ENCODE measurements around the gene ECSCR. TPM values are rescaled to one million over a fixed set of nuclear protein-coding genes. Genes with fewer than 3 reads are reported as not detected.

Gene ECSCR
- polyA plus RNA-seq, 1 donor: 21.6 TPM

GRCh38 chr5:139422307-139422893 is 40.1 kb downstream of the ECSCR start:
- no peak overlapping the region for H3K27ac ChIP-seq (ENCODE audit: low read length)
- no peaks in the 10 kb centered on the region for H3K27me3 ChIP-seq (ENCODE audit: control insufficient read depth, insufficient read depth, low read length)
- no peak overlapping the region for H3K4me3 ChIP-seq (ENCODE audit: low read length)
- WGBS (ENCODE audit: insufficient coverage, low lambda C conversion rate): 60% methylated on average over 1 of the region's 5 CpGs
- peaks cover 21% of the 10 kb centered on the region for H3K36me3 ChIP-seq (ENCODE audit: control insufficient read depth, insufficient read depth, low read length)
- DNase-seq: peak; percentile 48 to 68
- peaks cover 22% of the 10 kb centered on the region for H3K4me1 ChIP-seq (ENCODE audit: control insufficient read depth, insufficient read depth, low read length)
- no peaks in the 10 kb centered on the region for H3K9me3 ChIP-seq (ENCODE audit: control insufficient read depth, low read depth, low read length)

DNA sequence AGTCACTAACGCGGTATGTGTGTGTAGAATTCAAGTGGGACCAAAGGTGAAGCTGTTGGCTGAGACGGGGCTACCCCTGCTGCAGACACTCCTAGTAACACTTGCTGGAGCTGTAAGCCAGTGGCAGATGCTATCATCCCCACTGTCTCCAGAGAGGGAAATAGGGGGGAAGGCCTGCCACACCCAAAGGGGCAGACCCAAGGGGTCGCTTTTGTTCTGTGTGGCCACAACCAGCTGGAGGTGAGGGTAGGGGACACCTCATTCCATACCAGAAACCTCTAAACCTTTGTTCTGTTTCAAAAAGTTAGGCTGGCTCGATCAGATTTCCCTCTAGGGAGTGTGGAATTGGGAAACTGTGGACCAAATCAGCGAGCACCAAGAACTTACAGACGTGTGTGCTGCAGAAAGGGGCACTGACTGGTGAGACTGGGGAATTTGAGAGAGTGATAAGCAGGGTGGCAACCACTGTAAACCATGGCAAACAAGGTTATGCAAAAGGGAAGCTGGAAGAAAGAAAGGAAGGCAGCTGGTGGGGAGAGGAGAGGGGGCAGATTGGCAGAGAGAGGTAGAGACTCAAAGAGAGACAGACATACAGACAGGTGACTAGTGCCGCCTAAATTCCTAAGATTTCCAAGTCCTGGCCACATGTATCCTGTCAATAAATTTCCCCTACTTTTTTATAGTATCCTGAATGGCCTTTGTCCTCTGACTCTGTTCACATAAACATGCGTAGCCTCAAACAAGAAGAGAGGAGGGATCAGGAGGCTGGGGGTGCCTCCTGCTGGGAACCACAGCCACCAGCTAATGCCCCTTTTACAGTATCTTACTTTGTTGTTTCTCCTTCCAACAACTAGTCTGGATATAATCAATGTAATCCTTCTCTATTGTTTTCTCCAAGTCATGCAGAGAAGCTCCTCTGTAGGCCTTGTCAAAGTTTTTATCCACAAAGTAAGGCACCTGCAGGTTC is 43.0 kb downstream of the ECSCR start:
- Histone ChIP-seq H3K27ac (ENCODE audit: low read length) (peak overlapping the region; percentile 79), H3K4me3 (ENCODE audit: low read length) (no peak overlapping the region), H3K36me3 (ENCODE audit: control insufficient read depth, insufficient read depth, low read length) (peaks cover 13% of the 10 kb centered on the region), H3K27me3 (ENCODE audit: control insufficient read depth, insufficient read depth, low read length) (no peaks in the 10 kb centered on the region), H3K4me1 (ENCODE audit: control insufficient read depth, insufficient read depth, low read length) (peaks cover 24% of the 10 kb centered on the region), H3K9me3 (ENCODE audit: control insufficient read depth, low read depth, low read length) (no peaks in the 10 kb centered on the region)
- WGBS (ENCODE audit: insufficient coverage, low lambda C conversion rate): 33% methylated on average over 1 of the region's 9 CpGs
- DNase-seq: peak; percentile 63 to 87

- Histone ChIP-seq H3K27me3 (ENCODE audit: control insufficient read depth, insufficient read depth, low read length) (no peaks in the 10 kb centered on the region), H3K27ac (ENCODE audit: low read length) (peak overlapping the region; percentile 79), H3K4me3 (ENCODE audit: low read length) (no peak overlapping the region), H3K36me3 (ENCODE audit: control insufficient read depth, insufficient read depth, low read length) (peaks cover 13% of the 10 kb centered on the region), H3K4me1 (ENCODE audit: control insufficient read depth, insufficient read depth, low read length) (peaks cover 24% of the 10 kb centered on the region), H3K9me3 (ENCODE audit: control insufficient read depth, low read depth, low read length) (no peaks in the 10 kb centered on the region)
- WGBS (ENCODE audit: insufficient coverage, low lambda C conversion rate): no CpG with 5 or more reads among the region's 1 CpG
- peak in 1 of 2 donors; percentile 30 for DNase-seq
Observed at GRCh38 chr5:139418793-139419192, 43.8 kb downstream of the ECSCR start.

DNA sequence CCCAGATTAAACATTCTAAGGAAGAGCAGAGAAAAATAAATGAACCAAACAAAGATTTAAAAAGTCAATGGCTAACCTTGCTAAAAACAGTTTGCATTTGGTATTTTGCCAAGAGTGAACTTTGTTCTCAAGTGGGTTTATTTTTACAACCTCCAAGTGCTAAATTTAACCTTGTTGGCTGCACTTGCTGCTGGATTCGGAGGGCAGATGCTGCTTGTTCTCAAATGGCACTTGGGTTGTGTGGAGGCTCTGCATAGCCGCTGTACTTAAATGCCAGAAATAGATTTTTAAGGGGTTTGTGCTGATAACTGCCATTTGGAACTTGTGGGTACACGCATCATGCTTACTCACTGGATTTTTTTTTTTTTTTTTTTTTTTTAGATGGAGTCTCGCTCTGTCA is 45.3 kb downstream of the ECSCR start:
- peak in 1 of 2 donors; percentile 34 for DNase-seq
- no peak overlapping the region for H3K4me3 ChIP-seq (ENCODE audit: low read length)
- no peaks in the 10 kb centered on the region for H3K27me3 ChIP-seq (ENCODE audit: control insufficient read depth, insufficient read depth, low read length)
- no peaks in the 10 kb centered on the region for H3K9me3 ChIP-seq (ENCODE audit: control insufficient read depth, low read depth, low read length)
- peaks cover 24% of the 10 kb centered on the region for H3K4me1 ChIP-seq (ENCODE audit: control insufficient read depth, insufficient read depth, low read length)
- peaks cover 13% of the 10 kb centered on the region for H3K36me3 ChIP-seq (ENCODE audit: control insufficient read depth, insufficient read depth, low read length)
- no peak overlapping the region for H3K27ac ChIP-seq (ENCODE audit: low read length)
- WGBS (ENCODE audit: insufficient coverage, low lambda C conversion rate): no CpG with 5 or more reads among the region's 4 CpGs

- no peak overlapping the region for H3K27ac ChIP-seq (ENCODE audit: low read length)
- DNase-seq: no peak
- H3K9me3 ChIP-seq (ENCODE audit: control insufficient read depth, low read depth, low read length): no peaks in the 10 kb centered on the region
- H3K27me3 ChIP-seq (ENCODE audit: control insufficient read depth, insufficient read depth, low read length): no peaks in the 10 kb centered on the region
- H3K36me3 ChIP-seq (ENCODE audit: control insufficient read depth, insufficient read depth, low read length): peaks cover 13% of the 10 kb centered on the region
- WGBS (ENCODE audit: insufficient coverage, low lambda C conversion rate): no CpG with 5 or more reads among the region's 9 CpGs
- peaks cover 24% of the 10 kb centered on the region for H3K4me1 ChIP-seq (ENCODE audit: control insufficient read depth, insufficient read depth, low read length)
- H3K4me3 ChIP-seq (ENCODE audit: low read length): no peak overlapping the region
Observed at GRCh38 chr5:139416651-139417050, 45.9 kb downstream of the ECSCR start.

DNA sequence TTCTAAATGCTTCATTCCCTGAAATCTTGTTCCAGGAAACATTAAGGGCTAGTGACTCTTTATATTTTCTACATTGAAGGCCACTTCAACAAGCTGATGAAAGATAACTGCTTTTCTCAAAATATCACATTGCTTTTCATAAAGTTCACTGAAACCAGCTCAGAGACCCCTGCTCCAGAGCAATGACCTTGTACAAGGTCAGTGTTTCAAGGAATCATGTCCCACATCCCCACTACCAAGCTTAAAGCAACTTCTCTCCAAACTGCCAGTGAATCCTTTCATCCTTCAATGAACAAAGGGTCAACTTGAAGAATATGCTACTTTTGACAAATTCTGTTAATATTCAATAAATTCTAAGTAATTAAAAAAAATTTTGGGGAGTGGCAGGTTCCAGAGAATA is 46.7 kb downstream of the ECSCR start:
- Histone ChIP-seq H3K4me3 (ENCODE audit: low read length) (no peak overlapping the region), H3K36me3 (ENCODE audit: control insufficient read depth, insufficient read depth, low read length) (peaks cover 13% of the 10 kb centered on the region), H3K27ac (ENCODE audit: low read length) (no peak overlapping the region), H3K9me3 (ENCODE audit: control insufficient read depth, low read depth, low read length) (no peaks in the 10 kb centered on the region), H3K27me3 (ENCODE audit: control insufficient read depth, insufficient read depth, low read length) (no peaks in the 10 kb centered on the region), H3K4me1 (ENCODE audit: control insufficient read depth, insufficient read depth, low read length) (peaks cover 24% of the 10 kb centered on the region)
- DNase-seq: no peak

DNA sequence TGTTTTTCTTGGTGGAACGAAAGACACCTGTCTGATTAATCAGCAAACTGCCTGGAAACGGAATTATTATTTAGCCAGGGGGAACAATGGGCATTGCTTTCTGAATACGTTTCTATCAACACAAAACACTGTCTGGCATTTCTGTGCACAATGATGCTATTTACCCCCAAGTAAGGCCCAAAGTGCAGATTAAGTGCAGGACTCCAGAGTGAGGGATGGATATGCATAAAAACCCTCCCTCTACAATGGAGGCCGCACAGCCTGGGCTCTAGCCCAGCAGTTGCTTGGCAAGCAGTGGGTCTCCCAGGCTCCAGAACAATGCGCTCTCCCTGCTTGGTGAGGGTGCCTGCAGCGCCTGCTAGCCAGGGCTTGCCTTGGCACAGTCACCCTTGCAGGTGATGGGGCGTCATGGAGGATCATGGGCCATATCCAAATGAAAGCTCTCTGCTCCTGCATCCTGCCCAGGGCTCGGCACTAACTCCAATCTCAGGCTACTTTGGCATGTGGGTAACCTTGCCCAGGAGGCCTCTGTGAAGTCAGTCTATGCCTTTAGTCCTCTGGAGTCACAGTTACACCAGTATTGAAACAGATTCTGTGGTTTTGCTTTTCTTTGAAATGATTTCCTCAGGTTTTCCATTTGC is 47.2 kb downstream of the ECSCR start:
- WGBS (ENCODE audit: insufficient coverage, low lambda C conversion rate): 100% methylated on average over 1 of the region's 8 CpGs
- peaks cover 13% of the 10 kb centered on the region for H3K36me3 ChIP-seq (ENCODE audit: control insufficient read depth, insufficient read depth, low read length)
- DNase-seq: no peak
- no peak overlapping the region for H3K4me3 ChIP-seq (ENCODE audit: low read length)
- peaks cover 24% of the 10 kb centered on the region for H3K4me1 ChIP-seq (ENCODE audit: control insufficient read depth, insufficient read depth, low read length)
- H3K9me3 ChIP-seq (ENCODE audit: control insufficient read depth, low read depth, low read length): no peaks in the 10 kb centered on the region
- H3K27ac ChIP-seq (ENCODE audit: low read length): no peak overlapping the region
- no peaks in the 10 kb centered on the region for H3K27me3 ChIP-seq (ENCODE audit: control insufficient read depth, insufficient read depth, low read length)

- H3K9me3 ChIP-seq (ENCODE audit: control insufficient read depth, low read depth, low read length): no peaks in the 10 kb centered on the region
- no peaks in the 10 kb centered on the region for H3K27me3 ChIP-seq (ENCODE audit: control insufficient read depth, insufficient read depth, low read length)
- no peak overlapping the region for H3K27ac ChIP-seq (ENCODE audit: low read length)
- no peak overlapping the region for H3K4me3 ChIP-seq (ENCODE audit: low read length)
- H3K36me3 ChIP-seq (ENCODE audit: control insufficient read depth, insufficient read depth, low read length): peaks cover 13% of the 10 kb centered on the region
- peaks cover 20% of the 10 kb centered on the region for H3K4me1 ChIP-seq (ENCODE audit: control insufficient read depth, insufficient read depth, low read length)
- WGBS (ENCODE audit: insufficient coverage, low lambda C conversion rate): no CpG with 5 or more reads among the region's 9 CpGs
- DNase-seq: peak in 1 of 2 donors; percentile 67
Observed at GRCh38 chr5:139414581-139415130, 47.9 kb downstream of the ECSCR start.

GRCh38 chr5:139413963-139414362 is 48.6 kb downstream of the ECSCR start:
- H3K4me1 ChIP-seq (ENCODE audit: control insufficient read depth, insufficient read depth, low read length): peaks cover 15% of the 10 kb centered on the region
- no peak for DNase-seq
- H3K9me3 ChIP-seq (ENCODE audit: control insufficient read depth, low read depth, low read length): no peaks in the 10 kb centered on the region
- 92% methylated on average over 2 of the region's 6 CpGs for WGBS (ENCODE audit: insufficient coverage, low lambda C conversion rate)
- H3K36me3 ChIP-seq (ENCODE audit: control insufficient read depth, insufficient read depth, low read length): peaks cover 9% of the 10 kb centered on the region
- no peak overlapping the region for H3K4me3 ChIP-seq (ENCODE audit: low read length)
- H3K27ac ChIP-seq (ENCODE audit: low read length): no peak overlapping the region
- no peaks in the 10 kb centered on the region for H3K27me3 ChIP-seq (ENCODE audit: control insufficient read depth, insufficient read depth, low read length)

GRCh38 chr5:139413153-139413552 is 49.4 kb downstream of the ECSCR start:
- DNase-seq: no peak
- H3K27ac ChIP-seq (ENCODE audit: low read length): no peak overlapping the region
- no CpG with 5 or more reads among the region's 6 CpGs for WGBS (ENCODE audit: insufficient coverage, low lambda C conversion rate)
- H3K4me1 ChIP-seq (ENCODE audit: control insufficient read depth, insufficient read depth, low read length): peaks cover 8% of the 10 kb centered on the region
- peaks cover 6% of the 10 kb centered on the region for H3K36me3 ChIP-seq (ENCODE audit: control insufficient read depth, insufficient read depth, low read length)
- H3K9me3 ChIP-seq (ENCODE audit: control insufficient read depth, low read depth, low read length): no peaks in the 10 kb centered on the region
- H3K4me3 ChIP-seq (ENCODE audit: low read length): no peak overlapping the region
- no peaks in the 10 kb centered on the region for H3K27me3 ChIP-seq (ENCODE audit: control insufficient read depth, insufficient read depth, low read length)

All from large intestine (tissue), 3 donors.